Measurements from ENCODE around the gene DHRS13.

The DHRS13 gene

DNA sequence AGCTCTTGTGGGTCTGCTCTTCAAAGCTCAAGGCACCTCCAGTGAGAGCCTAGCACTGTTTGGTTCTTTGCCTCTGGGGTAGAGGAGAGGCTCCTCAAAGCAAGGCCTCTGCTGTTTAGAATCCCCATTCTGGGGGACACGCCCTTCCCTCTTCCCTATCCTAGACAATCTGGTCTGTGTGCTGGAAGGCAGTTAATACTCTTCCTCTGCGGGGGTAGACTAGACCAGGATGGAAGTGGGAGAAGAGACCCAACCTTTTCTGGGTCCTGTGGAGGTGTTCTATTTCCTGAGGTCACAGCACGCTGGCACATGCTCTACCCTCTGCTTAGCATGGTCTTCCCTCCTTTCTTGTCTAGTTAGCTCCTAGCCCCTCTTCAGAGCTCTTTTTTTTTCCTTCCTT, 40.3 kb downstream of the DHRS13 start:
- no peak for DNase-seq (ENCODE audit: low read depth)
- TF ChIP-seq, protein P1, sequence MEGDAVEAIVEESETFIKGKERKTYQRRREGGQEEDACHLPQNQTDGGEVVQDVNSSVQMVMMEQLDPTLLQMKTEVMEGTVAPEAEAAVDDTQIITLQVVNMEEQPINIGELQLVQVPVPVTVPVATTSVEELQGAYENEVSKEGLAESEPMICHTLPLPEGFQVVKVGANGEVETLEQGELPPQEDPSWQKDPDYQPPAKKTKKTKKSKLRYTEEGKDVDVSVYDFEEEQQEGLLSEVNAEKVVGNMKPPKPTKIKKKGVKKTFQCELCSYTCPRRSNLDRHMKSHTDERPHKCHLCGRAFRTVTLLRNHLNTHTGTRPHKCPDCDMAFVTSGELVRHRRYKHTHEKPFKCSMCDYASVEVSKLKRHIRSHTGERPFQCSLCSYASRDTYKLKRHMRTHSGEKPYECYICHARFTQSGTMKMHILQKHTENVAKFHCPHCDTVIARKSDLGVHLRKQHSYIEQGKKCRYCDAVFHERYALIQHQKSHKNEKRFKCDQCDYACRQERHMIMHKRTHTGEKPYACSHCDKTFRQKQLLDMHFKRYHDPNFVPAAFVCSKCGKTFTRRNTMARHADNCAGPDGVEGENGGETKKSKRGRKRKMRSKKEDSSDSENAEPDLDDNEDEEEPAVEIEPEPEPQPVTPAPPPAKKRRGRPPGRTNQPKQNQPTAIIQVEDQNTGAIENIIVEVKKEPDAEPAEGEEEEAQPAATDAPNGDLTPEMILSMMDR (IDR thresholded peaks at IDR 0.05; ENCODE audit: low read depth, low read length), result no peak
- TF ChIP-seq MYC (IDR thresholded peaks at IDR 0.05; ENCODE audit: low read depth, low read length) (no peak), POLR2A (IDR thresholded peaks at IDR 0.05; ENCODE audit: extremely low read depth, insufficient read length) (no peak), MAX (IDR thresholded peaks at IDR 0.05; ENCODE audit: low read depth, low read length) (no peak)
- H3K4me3 ChIP-seq (ENCODE audit: low read depth, low read length), result no peak overlapping the region

- no peak overlapping the region for H3K4me3 ChIP-seq (ENCODE audit: low read depth, low read length)
- peak; percentile 0 for DNase-seq (ENCODE audit: low read depth)
- TF ChIP-seq, protein P1 (IDR thresholded peaks at IDR 0.05; ENCODE audit: low read depth, low read length), result no peak
- TF ChIP-seq POLR2A (IDR thresholded peaks at IDR 0.05; ENCODE audit: extremely low read depth, insufficient read length) (no peak), MAX (IDR thresholded peaks at IDR 0.05; ENCODE audit: low read depth, low read length) (no peak), MYC (IDR thresholded peaks at IDR 0.05; ENCODE audit: low read depth, low read length) (no peak)
Observed at GRCh38 chr17:28861393-28862203, 41.3 kb downstream of the DHRS13 start.

DNA sequence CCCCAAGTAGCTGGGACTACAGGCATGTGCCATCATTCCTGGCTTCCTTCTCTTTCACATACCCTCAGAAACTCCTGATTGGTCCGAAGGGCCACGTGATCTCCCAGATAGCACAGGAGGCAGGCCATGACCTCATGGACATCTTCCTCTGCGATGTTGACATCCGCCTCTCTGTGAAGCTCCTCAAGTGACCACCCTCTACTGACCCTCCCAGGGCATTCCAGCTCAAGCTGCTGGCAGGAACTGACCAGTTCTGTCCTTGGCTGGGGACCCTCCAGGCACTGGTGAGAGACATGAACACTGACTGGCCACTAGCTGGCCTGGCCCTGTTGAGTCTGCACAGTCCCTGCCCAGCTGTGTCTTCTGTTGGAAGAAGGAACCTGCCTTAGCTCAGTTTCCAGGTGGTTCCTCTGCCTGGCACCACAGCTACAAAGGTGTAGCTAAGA, 42.5 kb downstream of the DHRS13 start:
- TF ChIP-seq, protein P1 (IDR thresholded peaks at IDR 0.05; ENCODE audit: low read depth, low read length), result no peak
- TF ChIP-seq MAX (IDR thresholded peaks at IDR 0.05; ENCODE audit: low read depth, low read length), result no peak

GRCh38 chr17:28858801-28859355, 44.0 kb downstream of the DHRS13 start:
- TF ChIP-seq, protein P1 (IDR thresholded peaks at IDR 0.05; ENCODE audit: low read depth, low read length), result no peak
- TF ChIP-seq MAX (IDR thresholded peaks at IDR 0.05; ENCODE audit: low read depth, low read length) (no peak), MYC (IDR thresholded peaks at IDR 0.05; ENCODE audit: low read depth, low read length) (no peak), POLR2A (IDR thresholded peaks at IDR 0.05; ENCODE audit: extremely low read depth, insufficient read length) (no peak)
- no peak for DNase-seq (ENCODE audit: low read depth)
- H3K4me3 ChIP-seq (ENCODE audit: low read depth, low read length), result no peak overlapping the region

More for the DNA sequence above, 42.5 kb downstream of the DHRS13 start:
- H3K4me3 ChIP-seq (ENCODE audit: low read depth, low read length), result no peak overlapping the region
- DNase-seq (ENCODE audit: low read depth), result no peak

DNA sequence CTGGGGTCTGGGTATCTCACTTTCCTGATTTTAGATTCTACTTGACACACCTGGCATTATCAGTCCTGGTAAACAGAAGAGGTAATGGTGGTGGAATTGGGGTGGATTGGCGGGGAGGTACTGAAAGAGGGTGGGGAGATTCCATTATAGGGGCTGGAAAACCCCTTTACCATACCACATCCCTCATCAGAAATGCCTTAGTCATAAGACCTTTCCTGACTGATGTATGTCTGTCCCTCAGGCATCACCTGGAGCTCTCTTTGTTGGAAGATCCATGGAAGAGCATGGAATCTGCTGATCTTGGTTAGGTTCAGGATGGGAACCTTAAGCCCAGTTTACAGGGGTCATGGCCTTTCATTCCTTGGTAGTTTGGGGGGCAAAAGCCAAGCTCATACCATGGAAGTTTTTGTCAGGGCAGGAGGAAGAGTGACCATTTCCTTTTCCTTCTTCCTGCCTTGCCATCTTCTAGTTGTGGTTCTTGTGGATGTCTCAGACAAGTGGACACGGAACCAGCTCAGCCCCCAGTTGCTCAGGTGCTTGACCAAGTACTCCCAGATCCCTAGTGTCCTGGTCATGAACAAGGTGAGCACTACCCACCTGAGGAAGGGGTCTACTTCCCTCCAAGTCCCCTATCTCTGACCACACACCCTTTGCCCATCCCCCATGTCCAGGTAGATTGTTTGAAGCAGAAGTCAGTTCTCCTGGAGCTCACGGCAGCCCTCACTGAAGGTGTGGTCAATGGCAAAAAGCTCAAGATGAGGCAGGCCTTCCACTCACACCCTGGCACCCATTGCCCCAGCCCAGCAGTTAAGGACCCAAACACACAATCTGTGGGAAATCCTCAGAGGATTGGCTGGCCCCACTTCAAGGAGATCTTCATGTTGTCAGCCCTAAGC, 44.7 kb downstream of the DHRS13 start:
- no peak for TF ChIP-seq MYC (IDR thresholded peaks at IDR 0.05; ENCODE audit: low read depth, low read length)
- no peak for TF ChIP-seq POLR2A (IDR thresholded peaks at IDR 0.05; ENCODE audit: extremely low read depth, insufficient read length)
- no peak for TF ChIP-seq MAX (IDR thresholded peaks at IDR 0.05; ENCODE audit: low read depth, low read length)
- TF ChIP-seq, protein P1 (IDR thresholded peaks at IDR 0.05; ENCODE audit: low read depth, low read length), result no peak
- no peak for DNase-seq (ENCODE audit: low read depth)
- H3K4me3 ChIP-seq (ENCODE audit: low read depth, low read length), result no peak overlapping the region
